ENCODE data around the gene LRP1B.

DNA sequence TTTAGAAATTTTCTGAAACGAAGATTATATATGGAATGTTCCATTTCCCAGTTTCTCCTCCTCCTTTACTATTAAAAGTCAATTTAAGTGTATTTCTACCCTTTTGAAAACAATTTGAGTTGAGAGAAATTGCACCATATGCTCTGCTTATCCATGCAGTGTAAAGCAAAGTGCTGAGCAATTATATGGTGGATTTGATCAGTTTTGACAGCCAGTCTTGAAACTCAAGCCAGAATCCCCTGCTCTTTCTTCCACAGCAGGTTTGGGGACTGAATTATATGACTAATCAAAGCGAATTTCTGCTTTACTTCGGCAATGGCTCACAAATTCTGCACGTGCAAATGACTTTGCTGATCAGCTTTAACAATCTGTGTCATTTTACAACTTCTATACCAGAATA lies 1183.6 kb downstream of the LRP1B start:
- TF ChIP-seq OSR1 (CRISPR knock-in tag; IDR thresholded peaks at IDR 0.05), result no peak
- no peak for TF ChIP-seq TOX (CRISPR knock-in tag; IDR thresholded peaks at IDR 0.05; ENCODE audit: borderline replicate concordance)
- TF ChIP-seq, protein P1, sequence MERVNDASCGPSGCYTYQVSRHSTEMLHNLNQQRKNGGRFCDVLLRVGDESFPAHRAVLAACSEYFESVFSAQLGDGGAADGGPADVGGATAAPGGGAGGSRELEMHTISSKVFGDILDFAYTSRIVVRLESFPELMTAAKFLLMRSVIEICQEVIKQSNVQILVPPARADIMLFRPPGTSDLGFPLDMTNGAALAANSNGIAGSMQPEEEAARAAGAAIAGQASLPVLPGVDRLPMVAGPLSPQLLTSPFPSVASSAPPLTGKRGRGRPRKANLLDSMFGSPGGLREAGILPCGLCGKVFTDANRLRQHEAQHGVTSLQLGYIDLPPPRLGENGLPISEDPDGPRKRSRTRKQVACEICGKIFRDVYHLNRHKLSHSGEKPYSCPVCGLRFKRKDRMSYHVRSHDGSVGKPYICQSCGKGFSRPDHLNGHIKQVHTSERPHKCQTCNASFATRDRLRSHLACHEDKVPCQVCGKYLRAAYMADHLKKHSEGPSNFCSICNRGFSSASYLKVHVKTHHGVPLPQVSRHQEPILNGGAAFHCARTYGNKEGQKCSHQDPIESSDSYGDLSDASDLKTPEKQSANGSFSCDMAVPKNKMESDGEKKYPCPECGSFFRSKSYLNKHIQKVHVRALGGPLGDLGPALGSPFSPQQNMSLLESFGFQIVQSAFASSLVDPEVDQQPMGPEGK (CRISPR knock-in tag; IDR thresholded peaks at IDR 0.05; ENCODE audit: borderline replicate concordance), result no peak
- TF ChIP-seq GLIS3 (CRISPR knock-in tag; IDR thresholded peaks at IDR 0.05), result no peak
- TF ChIP-seq ARNTL (CRISPR knock-in tag; IDR thresholded peaks at IDR 0.05; ENCODE audit: borderline replicate concordance, low read depth), result no peak
- TF ChIP-seq ZFP30 (CRISPR knock-in tag; IDR thresholded peaks at IDR 0.05), result no peak
- TF ChIP-seq, protein P2, sequence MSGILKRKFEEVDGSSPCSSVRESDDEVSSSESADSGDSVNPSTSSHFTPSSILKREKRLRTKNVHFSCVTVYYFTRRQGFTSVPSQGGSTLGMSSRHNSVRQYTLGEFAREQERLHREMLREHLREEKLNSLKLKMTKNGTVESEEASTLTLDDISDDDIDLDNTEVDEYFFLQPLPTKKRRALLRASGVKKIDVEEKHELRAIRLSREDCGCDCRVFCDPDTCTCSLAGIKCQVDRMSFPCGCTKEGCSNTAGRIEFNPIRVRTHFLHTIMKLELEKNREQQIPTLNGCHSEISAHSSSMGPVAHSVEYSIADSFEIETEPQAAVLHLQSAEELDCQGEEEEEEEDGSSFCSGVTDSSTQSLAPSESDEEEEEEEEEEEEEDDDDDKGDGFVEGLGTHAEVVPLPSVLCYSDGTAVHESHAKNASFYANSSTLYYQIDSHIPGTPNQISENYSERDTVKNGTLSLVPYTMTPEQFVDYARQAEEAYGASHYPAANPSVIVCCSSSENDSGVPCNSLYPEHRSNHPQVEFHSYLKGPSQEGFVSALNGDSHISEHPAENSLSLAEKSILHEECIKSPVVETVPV (CRISPR knock-in tag; IDR thresholded peaks at IDR 0.05), result no peak
- no peak for TF ChIP-seq PPARA (CRISPR knock-in tag; IDR thresholded peaks at IDR 0.05; ENCODE audit: borderline replicate concordance)
- TF ChIP-seq CSDC2 (CRISPR knock-in tag; IDR thresholded peaks at IDR 0.05), result no peak
- no peak for TF ChIP-seq RARB (CRISPR knock-in tag; IDR thresholded peaks at IDR 0.05)

All from SK-N-SH treated with all-trans-retinoic acid at 6 μM for 48 hours (cell line).